Measurements from ENCODE around the gene OR4E1. TPM values are rescaled to one million over a fixed set of nuclear protein-coding genes. Genes with fewer than 3 reads are reported as not detected.

Gene OR4E1
- total RNA-seq, 2 donors from 2014 or later, result not detected

DNA sequence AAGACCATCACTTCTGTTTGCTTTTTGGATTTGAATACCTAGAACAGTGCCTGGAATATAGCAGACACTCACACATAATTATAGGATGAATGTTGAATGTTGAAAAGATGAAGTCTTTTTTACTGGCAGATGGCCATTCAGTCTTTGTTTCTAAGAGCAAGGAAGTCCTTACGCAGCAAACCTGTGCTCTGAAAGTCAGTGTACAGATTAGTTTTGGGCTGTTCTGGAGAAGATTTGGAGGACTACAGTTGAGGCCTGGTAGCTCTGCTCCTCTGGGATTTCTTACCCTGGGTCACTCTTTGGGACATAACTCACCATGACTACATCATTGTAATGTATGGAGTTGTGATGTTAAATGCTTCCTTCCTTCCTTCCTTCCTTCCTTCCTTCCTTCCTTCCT is 16.6 kb downstream of the OR4E1 start:
- H3K9me3 ChIP-seq, result no peaks in the 10 kb centered on the region
- DNase-seq (ENCODE audit: low spot score), result no peak
- no peaks in the 10 kb centered on the region for H3K4me1 ChIP-seq (replicated peaks)
- no peak for TF ChIP-seq POLR2AphosphoS5 (IDR thresholded peaks at IDR 0.05)
- TF ChIP-seq, protein P1, sequence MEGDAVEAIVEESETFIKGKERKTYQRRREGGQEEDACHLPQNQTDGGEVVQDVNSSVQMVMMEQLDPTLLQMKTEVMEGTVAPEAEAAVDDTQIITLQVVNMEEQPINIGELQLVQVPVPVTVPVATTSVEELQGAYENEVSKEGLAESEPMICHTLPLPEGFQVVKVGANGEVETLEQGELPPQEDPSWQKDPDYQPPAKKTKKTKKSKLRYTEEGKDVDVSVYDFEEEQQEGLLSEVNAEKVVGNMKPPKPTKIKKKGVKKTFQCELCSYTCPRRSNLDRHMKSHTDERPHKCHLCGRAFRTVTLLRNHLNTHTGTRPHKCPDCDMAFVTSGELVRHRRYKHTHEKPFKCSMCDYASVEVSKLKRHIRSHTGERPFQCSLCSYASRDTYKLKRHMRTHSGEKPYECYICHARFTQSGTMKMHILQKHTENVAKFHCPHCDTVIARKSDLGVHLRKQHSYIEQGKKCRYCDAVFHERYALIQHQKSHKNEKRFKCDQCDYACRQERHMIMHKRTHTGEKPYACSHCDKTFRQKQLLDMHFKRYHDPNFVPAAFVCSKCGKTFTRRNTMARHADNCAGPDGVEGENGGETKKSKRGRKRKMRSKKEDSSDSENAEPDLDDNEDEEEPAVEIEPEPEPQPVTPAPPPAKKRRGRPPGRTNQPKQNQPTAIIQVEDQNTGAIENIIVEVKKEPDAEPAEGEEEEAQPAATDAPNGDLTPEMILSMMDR (IDR thresholded peaks at IDR 0.05), result no peak
- TF ChIP-seq POLR2A (IDR thresholded peaks at IDR 0.05), result no peak
- no peaks in the 10 kb centered on the region for H3K27me3 ChIP-seq (replicated peaks; ENCODE audit: insufficient read depth)
- intact Hi-C loops (cut with DNase I), result no loop called here
- no peak overlapping the region for H3K4me3 ChIP-seq
- 96% methylated on average over 1 of the region's 1 CpG for WGBS
- H3K27ac ChIP-seq, result no peak overlapping the region
- H3K36me3 ChIP-seq, result no peaks in the 10 kb centered on the region

DNA sequence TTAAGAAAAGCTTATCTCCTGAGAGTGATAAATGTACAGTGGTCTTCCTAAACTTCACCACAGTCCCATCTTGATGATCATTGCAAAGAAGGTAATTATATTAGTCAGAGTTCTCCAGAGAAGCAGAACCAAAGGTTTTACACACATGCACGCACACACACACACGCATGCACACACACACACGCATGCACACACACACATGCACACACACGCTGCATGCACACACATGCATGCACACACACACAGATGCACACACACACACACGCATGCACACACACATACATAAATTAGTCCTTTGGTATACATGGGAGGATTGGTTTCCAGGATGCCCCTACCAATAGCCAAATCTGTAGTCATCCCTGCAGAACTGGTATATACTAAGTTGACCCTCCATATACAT is 19.4 kb downstream of the OR4E1 start:
- Histone ChIP-seq H3K27me3 (replicated peaks; ENCODE audit: insufficient read depth) (no peaks in the 10 kb centered on the region), H3K4me1 (replicated peaks) (no peaks in the 10 kb centered on the region), H3K4me3 (no peak overlapping the region), H3K36me3 (no peaks in the 10 kb centered on the region), H3K9me3 (no peaks in the 10 kb centered on the region), H3K27ac (no peak overlapping the region)
- no peak for TF ChIP-seq POLR2A (IDR thresholded peaks at IDR 0.05)
- TF ChIP-seq, protein P1 (IDR thresholded peaks at IDR 0.05), result no peak
- TF ChIP-seq POLR2AphosphoS5 (IDR thresholded peaks at IDR 0.05), result no peak
- DNase-seq (ENCODE audit: low spot score), result no peak
- intact Hi-C loops (cut with DNase I), result no loop called here
- 92% methylated on average over 5 of the region's 5 CpGs for WGBS

DNA sequence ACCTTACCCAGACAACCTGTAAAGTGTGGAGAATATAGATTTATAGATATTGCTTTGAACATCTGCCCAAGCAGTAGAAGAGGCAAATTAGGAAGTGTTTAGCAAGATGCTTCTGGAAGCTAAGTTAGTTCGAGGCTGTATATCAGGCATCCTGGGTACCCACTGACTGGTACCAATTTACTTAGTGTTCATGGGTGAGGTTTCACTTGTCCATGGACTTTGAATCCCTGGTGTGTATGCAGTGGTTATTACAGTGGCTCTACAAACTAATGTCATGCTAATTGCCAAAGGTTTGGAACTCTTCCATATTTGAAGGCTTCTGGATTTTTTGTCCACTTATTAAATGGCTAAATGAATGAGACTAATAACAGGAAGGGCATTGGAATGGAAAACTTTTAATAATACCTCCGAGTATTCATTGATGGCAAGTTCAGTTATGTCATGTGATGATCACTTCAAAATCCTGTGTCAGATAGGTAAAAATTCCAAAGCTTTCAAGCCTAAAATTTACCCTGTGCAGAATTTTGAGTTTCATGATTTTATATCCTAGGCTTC is 20.2 kb downstream of the OR4E1 start, which contains the start of gene OR4E2:
OR4E2 (plus strand) TSS at position 505 of the 555 bp plus-strand sequence. CDS start 11,248 bp downstream, outside the sequence.
- intact Hi-C loops (cut with DNase I), result no loop called here
- Histone ChIP-seq H3K4me3 (no peak within 1 kb of the TSS), H3K27me3 (replicated peaks; ENCODE audit: insufficient read depth) (no peaks in the 10 kb centered on the region), H3K4me1 (replicated peaks) (no peaks in the 10 kb centered on the region), H3K36me3 (no peaks in the 10 kb centered on the region), H3K27ac (no peak within 1 kb of the TSS), H3K9me3 (no peaks in the 10 kb centered on the region)
- WGBS, result 84% methylated on average over 2 of the region's 2 CpGs
- DNase-seq (ENCODE audit: low spot score), result no peak
- TF ChIP-seq POLR2AphosphoS5 (IDR thresholded peaks at IDR 0.05), result no peak
- TF ChIP-seq, protein P1 (IDR thresholded peaks at IDR 0.05), result no peak
- no peak for TF ChIP-seq POLR2A (IDR thresholded peaks at IDR 0.05)

DNA sequence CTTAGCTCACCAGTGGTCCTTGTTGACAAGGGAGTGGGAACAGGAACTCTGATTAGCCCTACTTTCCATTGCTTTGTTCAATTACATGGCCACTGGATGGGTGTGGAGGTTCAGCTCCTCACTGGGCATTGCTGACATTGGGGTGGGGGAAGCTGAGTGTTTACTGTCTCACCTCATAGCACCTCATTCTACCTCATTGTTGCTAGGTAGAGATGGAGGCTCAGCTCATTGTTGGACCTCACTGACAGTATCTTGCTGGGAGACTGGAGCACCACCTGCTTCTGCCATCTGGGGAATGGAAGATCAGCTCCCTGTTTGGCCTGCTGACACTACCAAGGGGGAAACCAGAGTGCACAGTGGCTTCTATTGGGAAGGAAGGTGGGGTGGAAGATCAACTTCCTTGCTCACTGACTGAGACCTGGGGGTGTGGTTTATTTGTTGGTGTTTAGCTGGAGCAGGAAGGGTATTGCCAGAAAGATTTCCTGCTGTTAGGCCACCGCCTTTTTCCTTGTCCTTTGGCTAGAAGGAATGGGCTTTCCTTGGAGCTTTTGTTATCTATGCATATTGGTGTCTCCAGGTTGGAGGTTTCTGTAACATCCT is 21.3 kb downstream of the OR4E1 start:
- no peak overlapping the region for H3K4me3 ChIP-seq
- intact Hi-C loops (cut with DNase I), result no loop called here
- no peaks in the 10 kb centered on the region for H3K36me3 ChIP-seq
- H3K27me3 ChIP-seq (replicated peaks; ENCODE audit: insufficient read depth), result no peaks in the 10 kb centered on the region
- TF ChIP-seq POLR2AphosphoS5 (IDR thresholded peaks at IDR 0.05) (no peak), POLR2A (IDR thresholded peaks at IDR 0.05) (no peak)
- TF ChIP-seq, protein P1 (IDR thresholded peaks at IDR 0.05), result no peak
- 57% methylated on average over 1 of the region's 1 CpG for WGBS
- no peak for DNase-seq (ENCODE audit: low spot score)
- H3K4me1 ChIP-seq (replicated peaks), result no peaks in the 10 kb centered on the region
- no peak overlapping the region for H3K27ac ChIP-seq
- no peaks in the 10 kb centered on the region for H3K9me3 ChIP-seq

DNA sequence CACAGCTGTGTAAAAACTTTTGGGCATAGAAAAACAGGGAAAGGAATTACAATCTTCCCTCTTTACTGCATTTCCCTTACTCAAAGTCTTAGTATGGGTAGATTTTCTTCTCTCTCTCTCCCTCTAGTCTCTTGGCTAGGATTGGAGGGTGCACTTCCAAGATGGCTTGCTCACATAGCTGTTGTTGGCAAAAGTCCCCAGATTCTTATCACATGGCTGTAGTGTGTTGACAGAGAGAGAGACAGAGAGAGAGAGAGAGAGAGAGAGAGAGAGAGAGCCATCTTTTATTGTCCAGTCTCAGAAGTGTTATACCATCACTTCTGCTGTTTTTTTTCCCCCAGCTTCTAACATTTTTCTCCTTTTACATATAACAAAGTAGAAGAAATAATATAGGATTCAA is 26.2 kb downstream of the OR4E1 start:
- H3K4me1 ChIP-seq (replicated peaks), result no peaks in the 10 kb centered on the region
- H3K27ac ChIP-seq, result no peak overlapping the region
- intact Hi-C loops (cut with DNase I), result no loop called here
- H3K4me3 ChIP-seq, result no peak overlapping the region
- peak; percentile 25 for DNase-seq (ENCODE audit: low spot score)
- no peaks in the 10 kb centered on the region for H3K36me3 ChIP-seq
- no peaks in the 10 kb centered on the region for H3K27me3 ChIP-seq (replicated peaks; ENCODE audit: insufficient read depth)
- no peak for TF ChIP-seq POLR2A (IDR thresholded peaks at IDR 0.05)
- TF ChIP-seq, protein P1 (IDR thresholded peaks at IDR 0.05), result no peak
- TF ChIP-seq POLR2AphosphoS5 (IDR thresholded peaks at IDR 0.05), result no peak
- H3K9me3 ChIP-seq, result no peaks in the 10 kb centered on the region
